HUES48 (cell line): ENCODE data around the gene RPL39L.

ENCODE experiments used
- H3K27ac ChIP-seq: one replicate; pipeline ENCODE4 v1.7.0; 2013; ENCODE audit warnings: low read depth, low read length, inconsistent platforms
- H3K27me3 ChIP-seq: 2 replicates; pipeline ENCODE4 v1.6.1; 2013; ENCODE audit warnings: mild to moderate bottlenecking, low read length; ENCODE audit not compliant: control insufficient read depth, insufficient read depth
- H3K36me3 ChIP-seq: 2 replicates; pipeline ENCODE4 v1.6.1; 2013; ENCODE audit warnings: low read length; ENCODE audit not compliant: control insufficient read depth, insufficient read depth
- H3K4me1 ChIP-seq: 2 replicates; pipeline ENCODE4 v1.6.1; 2013; ENCODE audit warnings: mild to moderate bottlenecking, low read length; ENCODE audit not compliant: control insufficient read depth, insufficient read depth
- H3K4me3 ChIP-seq: 2 replicates; pipeline ENCODE4 v1.5.1; 2013; ENCODE audit warnings: mild to moderate bottlenecking, low read depth, low read length
- H3K9ac ChIP-seq: 2 replicates; pipeline ENCODE4 v1.6.1; 2013; ENCODE audit warnings: mild to moderate bottlenecking, low read depth, low read length, moderate library complexity
- H3K9me3 ChIP-seq: 2 replicates; pipeline ENCODE4 v1.6.1; 2013; ENCODE audit warnings: low read length; ENCODE audit not compliant: control insufficient read depth, insufficient read depth

RPL39L gene

GRCh38 chr3:187077537-187077936 is 61.8 kb downstream of the RPL39L start:
- H3K27me3 ChIP-seq, result no peaks in the 10 kb centered on the region
- no peak overlapping the region for H3K9ac ChIP-seq
- H3K4me1 ChIP-seq, result peaks cover 14% of the 10 kb centered on the region
- H3K36me3 ChIP-seq, result peaks cover 61% of the 10 kb centered on the region
- H3K9me3 ChIP-seq, result no peaks in the 10 kb centered on the region
- no peak overlapping the region for H3K27ac ChIP-seq
- H3K4me3 ChIP-seq, result no peak overlapping the region

GRCh38 chr3:187077085-187077484 is 62.2 kb downstream of the RPL39L start:
- Histone ChIP-seq H3K4me1 (peaks cover 18% of the 10 kb centered on the region), H3K9me3 (no peaks in the 10 kb centered on the region), H3K27ac (no peak overlapping the region), H3K4me3 (no peak overlapping the region), H3K36me3 (peaks cover 65% of the 10 kb centered on the region), H3K9ac (no peak overlapping the region), H3K27me3 (no peaks in the 10 kb centered on the region)

- no peak overlapping the region for H3K4me3 ChIP-seq
- H3K4me1 ChIP-seq, result peaks cover 21% of the 10 kb centered on the region
- no peak overlapping the region for H3K9ac ChIP-seq
- no peaks in the 10 kb centered on the region for H3K9me3 ChIP-seq
- H3K36me3 ChIP-seq, result peaks cover 68% of the 10 kb centered on the region
- no peaks in the 10 kb centered on the region for H3K27me3 ChIP-seq
- H3K27ac ChIP-seq, result no peak overlapping the region
Observed at GRCh38 chr3:187076297-187076696, 63.0 kb downstream of the RPL39L start.

GRCh38 chr3:187074846-187075245 is 64.5 kb downstream of the RPL39L start:
- peaks cover 72% of the 10 kb centered on the region for H3K36me3 ChIP-seq
- no peak overlapping the region for H3K27ac ChIP-seq
- H3K4me1 ChIP-seq, result peaks cover 16% of the 10 kb centered on the region
- no peak overlapping the region for H3K9ac ChIP-seq
- no peaks in the 10 kb centered on the region for H3K9me3 ChIP-seq
- H3K4me3 ChIP-seq, result no peak overlapping the region
- no peaks in the 10 kb centered on the region for H3K27me3 ChIP-seq

DNA sequence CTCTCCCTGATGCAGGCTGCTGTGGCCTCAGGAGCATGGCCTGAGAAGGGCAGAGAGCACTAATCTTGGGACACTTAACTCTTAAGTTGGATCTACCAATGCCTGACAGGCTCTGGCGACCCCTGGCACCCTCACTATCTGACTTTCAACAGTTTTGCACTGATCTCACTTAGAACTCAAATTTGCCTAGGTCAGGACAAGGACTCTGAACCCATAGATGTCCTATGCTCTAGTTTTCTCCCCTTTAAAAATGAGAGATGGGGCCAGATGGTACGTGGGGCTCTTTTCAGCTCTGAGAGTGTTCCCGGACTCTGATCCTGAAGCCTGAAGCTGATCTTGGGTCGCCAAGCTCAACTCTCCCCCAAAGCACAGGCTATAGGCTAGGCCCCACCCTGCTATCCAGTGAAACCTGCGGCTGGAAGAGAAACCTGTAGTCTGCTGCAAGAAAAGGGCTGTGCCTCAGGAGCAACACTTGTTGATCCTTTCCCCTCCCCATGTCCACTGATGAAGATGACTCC is 65.7 kb downstream of the RPL39L start:
- Histone ChIP-seq H3K27me3 (no peaks in the 10 kb centered on the region), H3K27ac (no peak overlapping the region), H3K4me3 (no peak overlapping the region), H3K4me1 (peaks cover 8% of the 10 kb centered on the region; the same call in 1 of the 2 replicates), H3K9me3 (no peaks in the 10 kb centered on the region), H3K9ac (no peak overlapping the region), H3K36me3 (peaks cover 83% of the 10 kb centered on the region)

- Histone ChIP-seq H3K4me1 (peaks cover 8% of the 10 kb centered on the region; the same call in 1 of the 2 replicates), H3K4me3 (no peak overlapping the region), H3K36me3 (peaks cover 80% of the 10 kb centered on the region), H3K27me3 (no peaks in the 10 kb centered on the region), H3K27ac (no peak overlapping the region), H3K9me3 (no peaks in the 10 kb centered on the region), H3K9ac (no peak overlapping the region)
Observed at GRCh38 chr3:187072511-187072910, 66.8 kb downstream of the RPL39L start.

DNA sequence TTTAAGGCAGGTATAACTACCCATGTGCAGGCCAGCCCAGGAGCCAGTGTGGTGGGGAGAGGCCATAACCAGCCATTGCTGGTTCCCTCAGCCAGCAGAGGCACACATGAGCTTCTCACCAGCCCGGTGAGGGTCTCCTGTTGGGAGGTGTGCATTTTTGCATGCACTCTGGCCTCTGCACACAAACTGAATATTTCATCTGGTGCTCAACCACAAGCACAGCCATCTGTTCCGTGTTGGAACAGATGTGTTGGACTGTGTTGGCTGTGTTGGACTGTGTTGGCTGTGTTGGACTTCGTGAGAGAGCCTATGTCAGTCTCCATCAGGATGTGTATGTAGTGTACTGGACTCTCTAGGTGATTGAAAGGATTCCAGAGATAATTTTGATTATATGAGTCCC is 67.2 kb downstream of the RPL39L start:
- Histone ChIP-seq H3K36me3 (peaks cover 78% of the 10 kb centered on the region), H3K9me3 (no peaks in the 10 kb centered on the region), H3K27ac (no peak overlapping the region), H3K9ac (no peak overlapping the region), H3K4me3 (no peak overlapping the region), H3K27me3 (no peaks in the 10 kb centered on the region), H3K4me1 (peaks cover 8% of the 10 kb centered on the region; the same call in 1 of the 2 replicates)
